Left ventricle myocardium inferior (tissue), 1 donor: ENCODE results near the gene ABCA10. TPM values are rescaled to one million over a fixed set of nuclear protein-coding genes. Genes with fewer than 3 reads are reported as not detected.

Experiments used
- DNase-seq: peaks from one replicate; pipeline ENCODE4 v3.0.0-alpha.2; 2020
- H3K27ac ChIP-seq: fragments of 200-600 bp; replicated peaks from 2 replicates; pipeline ENCODE4 v1.8.0; 2021
- H3K27me3 ChIP-seq: fragments of 200-600 bp; 2 replicates; pipeline ENCODE4 v1.8.0; 2021; ENCODE audit warnings: low read depth
- H3K36me3 ChIP-seq: fragments of 200-600 bp; 2 replicates; pipeline ENCODE4 v1.8.0; 2021
- H3K4me1 ChIP-seq: fragments of 200-600 bp; 2 replicates; pipeline ENCODE4 v1.8.0; 2021
- H3K4me3 ChIP-seq: fragments of 200-600 bp; 2 replicates; pipeline ENCODE4 v1.8.0; 2021; ENCODE audit warnings: mild to moderate bottlenecking, moderate library complexity
- H3K9me3 ChIP-seq: fragments of 200-600 bp; replicated peaks from 2 replicates; pipeline ENCODE4 v1.8.0; 2021
- intact Hi-C: fragments of 100-400 bp; cut with micrococcal nuclease; formaldehyde crosslinking; loops from one replicate; pipeline ENCODE4 v1.11.0; 2022
- total RNA-seq: library from RNA; stranded (reverse); fragmentation: NEBNext Ultra II Directional; extraction: Animal tissue kit (Norgen Biotek cat#: 25700); gene quantifications from one replicate; pipeline ENCODE4 v1.2.1, GENCODE V29; 2021
- TF ChIP-seq, protein P1 (sequence below): fragments of 200-600 bp; IDR thresholded peaks from 2 replicates; pipeline ENCODE4 v1.8.0; 2021; ENCODE audit warnings: antibody characterized with exemption, mild to moderate bottlenecking, borderline replicate concordance
- donor health status: DM: no; HTN: yes; CAD: no; lungs with severe emphysema.

ABCA10 gene
- total RNA-seq, 1 donor from 2014 or later = 4.2 TPM

DNA sequence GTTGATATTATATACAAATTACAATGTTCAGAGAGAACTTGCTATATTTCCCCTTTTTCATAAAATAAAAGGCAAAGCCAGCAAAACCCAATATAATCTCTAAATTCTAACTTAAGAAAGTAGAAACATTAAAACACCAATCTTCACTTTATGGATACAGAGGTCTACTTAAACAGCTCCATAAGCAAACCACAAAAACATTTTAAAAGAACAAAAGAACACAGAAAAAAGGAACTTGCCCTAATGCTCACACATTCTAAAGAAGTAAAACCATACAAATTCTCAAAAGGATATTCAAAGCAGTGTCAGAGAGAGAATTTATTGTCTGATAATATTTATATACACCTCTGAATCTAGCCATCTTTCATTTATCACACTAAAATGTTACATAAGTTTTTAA, 606 bp downstream of the ABCA10 start:
- Histone ChIP-seq H3K27ac (peak overlapping the region; percentile 58), H3K4me1 (no peaks in the 10 kb centered on the region), H3K36me3 (no peaks in the 10 kb centered on the region), H3K9me3 (peaks cover 21% of the 10 kb centered on the region), H3K27me3 (no peaks in the 10 kb centered on the region), H3K4me3 (peak overlapping the region; percentile 53)
- intact Hi-C loops = no loop called here
- no peak for DNase-seq
- TF ChIP-seq, protein P1, sequence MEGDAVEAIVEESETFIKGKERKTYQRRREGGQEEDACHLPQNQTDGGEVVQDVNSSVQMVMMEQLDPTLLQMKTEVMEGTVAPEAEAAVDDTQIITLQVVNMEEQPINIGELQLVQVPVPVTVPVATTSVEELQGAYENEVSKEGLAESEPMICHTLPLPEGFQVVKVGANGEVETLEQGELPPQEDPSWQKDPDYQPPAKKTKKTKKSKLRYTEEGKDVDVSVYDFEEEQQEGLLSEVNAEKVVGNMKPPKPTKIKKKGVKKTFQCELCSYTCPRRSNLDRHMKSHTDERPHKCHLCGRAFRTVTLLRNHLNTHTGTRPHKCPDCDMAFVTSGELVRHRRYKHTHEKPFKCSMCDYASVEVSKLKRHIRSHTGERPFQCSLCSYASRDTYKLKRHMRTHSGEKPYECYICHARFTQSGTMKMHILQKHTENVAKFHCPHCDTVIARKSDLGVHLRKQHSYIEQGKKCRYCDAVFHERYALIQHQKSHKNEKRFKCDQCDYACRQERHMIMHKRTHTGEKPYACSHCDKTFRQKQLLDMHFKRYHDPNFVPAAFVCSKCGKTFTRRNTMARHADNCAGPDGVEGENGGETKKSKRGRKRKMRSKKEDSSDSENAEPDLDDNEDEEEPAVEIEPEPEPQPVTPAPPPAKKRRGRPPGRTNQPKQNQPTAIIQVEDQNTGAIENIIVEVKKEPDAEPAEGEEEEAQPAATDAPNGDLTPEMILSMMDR = no peak

DNA sequence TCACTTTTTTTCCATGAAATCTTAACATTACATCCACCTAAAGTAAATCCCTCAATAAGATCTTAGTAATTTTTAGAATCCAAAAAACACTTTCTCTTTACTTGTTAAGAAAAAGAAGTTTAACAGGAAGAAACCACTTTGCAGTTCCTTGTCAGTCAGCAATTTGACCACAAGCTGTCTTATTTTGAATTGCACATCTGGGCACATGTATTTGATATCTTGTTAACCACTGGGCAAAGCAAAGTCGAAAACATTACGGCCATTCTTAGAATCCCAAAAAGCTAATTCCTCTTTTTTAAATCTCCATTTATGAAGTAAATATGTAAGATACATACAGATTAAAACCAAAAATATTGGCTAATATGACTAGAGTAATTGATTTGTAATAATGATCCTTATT, 1.1 kb downstream of the ABCA10 start:
- no peaks in the 10 kb centered on the region for H3K4me1 ChIP-seq
- intact Hi-C loops = no loop called here
- H3K27me3 ChIP-seq = no peaks in the 10 kb centered on the region
- peak overlapping the region; percentile 53 for H3K4me3 ChIP-seq
- TF ChIP-seq, protein P1 = no peak
- H3K27ac ChIP-seq = peak overlapping the region; percentile 58
- peaks cover 17% of the 10 kb centered on the region for H3K9me3 ChIP-seq
- H3K36me3 ChIP-seq = no peaks in the 10 kb centered on the region
- DNase-seq = no peak

DNA sequence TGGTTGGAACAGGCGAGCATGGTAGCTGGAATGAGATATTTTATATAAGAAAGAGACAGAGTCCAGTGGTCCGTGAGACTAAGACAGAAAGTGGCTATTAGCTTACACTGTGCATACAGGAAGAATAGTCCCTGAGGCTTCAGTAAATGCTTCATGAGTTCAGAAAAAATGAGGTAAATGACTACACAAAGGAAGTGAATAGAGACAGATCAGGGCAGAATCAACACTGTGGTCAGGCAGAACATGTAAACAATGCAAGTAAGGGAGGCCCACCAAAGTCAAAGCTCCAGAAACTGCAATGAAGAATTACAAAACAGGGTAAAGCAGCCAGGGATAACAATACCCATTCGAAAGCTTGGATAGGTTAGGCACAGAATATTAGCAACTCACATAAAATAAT, 4.8 kb downstream of the ABCA10 start:
- no peaks in the 10 kb centered on the region for H3K4me1 ChIP-seq
- H3K4me3 ChIP-seq = peak overlapping the region; percentile 53
- peaks cover 18% of the 10 kb centered on the region for H3K36me3 ChIP-seq
- H3K9me3 ChIP-seq = no peaks in the 10 kb centered on the region
- TF ChIP-seq, protein P1 = no peak
- intact Hi-C loops = no loop called here
- no peak for DNase-seq
- peak overlapping the region; percentile 46 for H3K27ac ChIP-seq
- H3K27me3 ChIP-seq = no peaks in the 10 kb centered on the region

DNA sequence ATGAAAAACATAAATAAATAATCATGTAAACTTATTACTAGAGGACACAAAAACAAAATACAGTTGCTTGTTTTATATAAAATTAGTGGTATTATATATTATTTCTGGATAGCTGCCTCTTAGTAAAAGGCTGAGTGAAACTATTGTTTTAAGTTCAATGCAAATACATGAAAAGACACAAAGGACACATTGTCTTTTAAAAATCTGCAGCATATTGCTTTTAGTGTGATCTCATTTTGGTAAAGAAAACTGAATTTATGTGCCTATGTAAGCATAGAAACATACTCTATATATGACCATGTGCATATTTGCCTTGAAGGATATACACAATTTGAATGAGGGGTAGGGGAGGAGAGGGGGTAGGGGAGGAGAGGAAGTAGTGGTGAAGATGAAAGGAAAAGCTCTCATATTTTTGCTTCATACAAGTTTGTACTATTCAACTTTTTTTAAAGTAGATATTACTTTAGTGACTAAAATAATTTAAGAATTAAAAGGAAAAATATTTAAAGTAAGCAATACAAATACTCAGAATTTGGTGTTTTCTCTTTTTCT, 5.8 kb downstream of the ABCA10 start:
- intact Hi-C loops = no loop called here
- Histone ChIP-seq H3K4me3 (peak overlapping the region; percentile 53), H3K4me1 (no peaks in the 10 kb centered on the region), H3K27ac (no peak overlapping the region), H3K9me3 (no peaks in the 10 kb centered on the region), H3K36me3 (peaks cover 20% of the 10 kb centered on the region), H3K27me3 (no peaks in the 10 kb centered on the region)
- TF ChIP-seq, protein P1 = no peak
- no peak for DNase-seq

DNA sequence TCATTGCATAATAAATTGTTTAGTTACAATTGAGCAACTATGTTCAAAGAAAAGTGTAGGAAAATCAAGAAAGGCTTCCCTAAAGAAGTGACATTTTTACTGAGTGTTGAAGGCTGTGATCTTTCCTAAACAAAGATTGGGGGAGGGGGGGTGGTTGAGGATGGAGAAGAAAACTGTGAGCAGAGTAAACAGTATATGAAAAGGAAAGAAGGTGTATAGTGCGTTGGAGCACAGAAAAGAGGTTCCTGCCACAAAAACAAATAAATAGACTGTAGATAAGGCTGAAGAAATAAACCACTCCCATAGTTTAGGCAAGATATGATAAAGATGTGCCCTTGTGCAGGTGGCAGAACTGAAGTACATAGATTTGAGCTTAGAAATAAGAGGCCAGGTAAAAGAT, 8.5 kb downstream of the ABCA10 start:
- TF ChIP-seq, protein P1 = no peak
- DNase-seq = no peak
- H3K4me3 ChIP-seq = no peak overlapping the region
- H3K27ac ChIP-seq = no peak overlapping the region
- intact Hi-C loops = no loop called here
- H3K4me1 ChIP-seq = no peaks in the 10 kb centered on the region
- peaks cover 20% of the 10 kb centered on the region for H3K36me3 ChIP-seq
- no peaks in the 10 kb centered on the region for H3K9me3 ChIP-seq
- H3K27me3 ChIP-seq = no peaks in the 10 kb centered on the region
